GM23338 (cell line): Measurements from ENCODE around the gene C8G. TPM values are rescaled to one million over a fixed set of nuclear protein-coding genes. Genes with fewer than 3 reads are reported as not detected.

Experiments
- ATAC-seq: fragments of 200-7000 bp; cut with Tn5 transposase; 3 replicates; pipeline ENCODE4 v1.9.1; 2020
- DNase-seq: peaks from one replicate; pipeline ENCODE4 v3.0.0-alpha.2; 2015; ENCODE audit warnings: low spot score
- H2AFZ ChIP-seq: fragments of 200-600 bp; sonication (generic); 2 replicates; pipeline ENCODE4 v1.8.0; 2016; ENCODE audit warnings: antibody characterized with exemption, mild to moderate bottlenecking, moderate library complexity
- H3F3A ChIP-seq: fragments of 200-600 bp; sonication (generic); replicated peaks from 2 replicates; pipeline ENCODE4 v1.8.0; 2017; ENCODE audit warnings: antibody characterized with exemption, mixed run types, low read depth
- H3K27ac ChIP-seq: fragments of 200-600 bp; sonication (generic); 2 replicates; pipeline ENCODE4 v1.6.1; 2016; ENCODE audit warnings: low read depth
- H3K27me3 ChIP-seq: fragments of 200-600 bp; sonication (generic); 2 replicates; pipeline ENCODE4 v1.8.0; 2016; ENCODE audit warnings: mild to moderate bottlenecking, mixed run types, moderate library complexity; ENCODE audit not compliant: insufficient read depth
- H3K36me3 ChIP-seq: fragments of 200-600 bp; sonication (generic); 2 replicates; pipeline ENCODE4 v1.8.0; 2016; ENCODE audit warnings: mild to moderate bottlenecking; ENCODE audit not compliant: insufficient read depth
- H3K4me1 ChIP-seq: fragments of 200-600 bp; sonication (generic); 2 replicates; pipeline ENCODE4 v1.8.0; 2016; ENCODE audit warnings: mild to moderate bottlenecking, moderate library complexity; ENCODE audit not compliant: insufficient read depth
- H3K4me2 ChIP-seq: fragments of 200-600 bp; sonication (generic); 2 replicates; pipeline ENCODE4 v1.7.1; 2017; ENCODE audit warnings: mixed run types
- H3K4me3 ChIP-seq: fragments of 200-600 bp; sonication (generic); 2 replicates; pipeline ENCODE4 v1.6.1; 2016; ENCODE audit warnings: mixed run types
- H3K79me2 ChIP-seq: fragments of 200-600 bp; sonication (generic); replicated peaks from 2 replicates; pipeline ENCODE4 v1.8.0; 2017; ENCODE audit warnings: mild to moderate bottlenecking; ENCODE audit not compliant: insufficient read depth
- H3K9me2 ChIP-seq: fragments of 200-600 bp; sonication (generic); 2 replicates; pipeline ENCODE4 v1.8.0; 2017; ENCODE audit not compliant: insufficient read depth
- H4K20me1 ChIP-seq: fragments of 200-600 bp; sonication (generic); replicated peaks from 2 replicates; pipeline ENCODE4 v1.8.0; 2017; ENCODE audit warnings: mild to moderate bottlenecking; ENCODE audit not compliant: insufficient read depth
- H3K27ac Mint-ChIP-seq: 2 replicates; pipeline ENCODE4 v1.8.0; 2020; ENCODE audit warnings: inconsistent platforms, mild to moderate bottlenecking, moderate library complexity, mixed read lengths
- H3K27me3 Mint-ChIP-seq: 3 replicates; pipeline ENCODE4 v1.8.0; 2022; ENCODE audit warnings: low read depth, mild to moderate bottlenecking, moderate library complexity, mixed read lengths, inconsistent platforms; ENCODE audit not compliant: insufficient read depth, poor library complexity
- H3K36me3 Mint-ChIP-seq: 3 replicates; pipeline ENCODE4 v1.8.0; 2021; ENCODE audit warnings: low read depth, mild to moderate bottlenecking, inconsistent platforms, moderate library complexity, mixed read lengths
- H3K4me1 Mint-ChIP-seq: 3 replicates; pipeline ENCODE4 v1.8.0; 2020; ENCODE audit warnings: mild to moderate bottlenecking, inconsistent platforms, mixed read lengths
- H3K4me3 Mint-ChIP-seq: 3 replicates; pipeline ENCODE4 v1.8.0; 2021; ENCODE audit warnings: moderate library complexity, mild to moderate bottlenecking, inconsistent platforms, mixed read lengths
- H3K9me3 Mint-ChIP-seq: 3 replicates; pipeline ENCODE4 v1.8.0; 2020; ENCODE audit warnings: moderate library complexity, mild to moderate bottlenecking, inconsistent platforms, mixed read lengths
- CREB1 ChIP-seq: fragments of 250-450 bp; sonication (Bioruptor Pico); IDR thresholded peaks from 2 replicates; pipeline ENCODE4 v1.5.0; 2020; ENCODE audit warnings: low read depth, mild to moderate bottlenecking, moderate library complexity
- ETS1 ChIP-seq: IDR thresholded peaks from 2 replicates; pipeline ENCODE4 v1.6.1; 2016; ENCODE audit warnings: antibody characterized with exemption
- EZH2 ChIP-seq: fragments of 200-600 bp; sonication (generic); IDR thresholded peaks from one replicate; pipeline ENCODE4 v1.8.0; 2017; ENCODE audit warnings: antibody characterized with exemption, mild to moderate bottlenecking, low read depth; ENCODE audit not compliant: unreplicated experiment
- EZH2phosphoT487 ChIP-seq: fragments of 200-600 bp; sonication (generic); IDR thresholded peaks from one replicate; pipeline ENCODE4 v1.8.1; 2018; ENCODE audit warnings: antibody characterized with exemption; ENCODE audit not compliant: unreplicated experiment
- JUNB ChIP-seq: IDR thresholded peaks from one replicate; pipeline ENCODE4 v1.6.1; 2016; ENCODE audit warnings: antibody characterized with exemption; ENCODE audit not compliant: unreplicated experiment
- NANOG ChIP-seq: IDR thresholded peaks from 2 replicates; pipeline ENCODE4 v1.6.1; 2016; ENCODE audit warnings: antibody characterized with exemption, borderline replicate concordance
- POLR2AphosphoS5 ChIP-seq: IDR thresholded peaks from 2 replicates; pipeline ENCODE4 v1.6.1; 2016; ENCODE audit warnings: antibody characterized with exemption, low read depth
- REST ChIP-seq: IDR thresholded peaks from one replicate; pipeline ENCODE4 v1.6.1; 2018; ENCODE audit warnings: antibody characterized with exemption; ENCODE audit not compliant: unreplicated experiment
- STAT1 ChIP-seq: IDR thresholded peaks from one replicate; pipeline ENCODE4 v1.6.1; 2016; ENCODE audit warnings: antibody characterized with exemption; ENCODE audit not compliant: unreplicated experiment
- ZNF114 ChIP-seq: fragments of 250-450 bp; sonication (Bioruptor Pico); IDR thresholded peaks from 2 replicates; pipeline ENCODE4 v1.5.0; 2020; ENCODE audit warnings: mild to moderate bottlenecking, moderate library complexity
- ZNF331 ChIP-seq: fragments of 250-450 bp; sonication (Bioruptor Pico); IDR thresholded peaks from 2 replicates; pipeline ENCODE4 v1.5.0; 2020; ENCODE audit warnings: low read depth, mild to moderate bottlenecking, moderate library complexity
- ZNF462 ChIP-seq: fragments of 250-450 bp; sonication (Bioruptor Pico); IDR thresholded peaks from 2 replicates; pipeline ENCODE4 v1.5.0; 2020; ENCODE audit warnings: mild to moderate bottlenecking, moderate library complexity
- polyA plus RNA-seq: library from polyadenylated mRNA; unstranded; fragments of >200 nt; fragmentation: Nextera tagmentation; extraction: Ambion mirVana; gene quantifications from 2 replicates; pipeline ENCODE4 v1.2.1, GENCODE V29; 2016
- total RNA-seq: library from RNA; depleted of rRNA; stranded (reverse); fragments of >200 nt; shearing (Covaris generic); gene quantifications from 2 replicates; pipeline ENCODE4 v1.2.3, GENCODE V29; 2014
- TF ChIP-seq, protein P1 (sequence below), 2 experiments: fragments of 200-600 bp in 1 of 2; sonication (generic) in 1 of 2; conservative IDR thresholded peaks; 2 replicates each; pipeline versions ENCODE4 v1.5.1 to v1.6.1; 2016 to 2017; ENCODE audit warnings: antibody characterized with exemption in 2 of 2, low read depth in 2 of 2, mild to moderate bottlenecking in 2 of 2, moderate library complexity in 1 of 2

Gene C8G
- total and polyA plus RNA-seq, 2 experiments from 2014 or later, result not detected

DNA sequence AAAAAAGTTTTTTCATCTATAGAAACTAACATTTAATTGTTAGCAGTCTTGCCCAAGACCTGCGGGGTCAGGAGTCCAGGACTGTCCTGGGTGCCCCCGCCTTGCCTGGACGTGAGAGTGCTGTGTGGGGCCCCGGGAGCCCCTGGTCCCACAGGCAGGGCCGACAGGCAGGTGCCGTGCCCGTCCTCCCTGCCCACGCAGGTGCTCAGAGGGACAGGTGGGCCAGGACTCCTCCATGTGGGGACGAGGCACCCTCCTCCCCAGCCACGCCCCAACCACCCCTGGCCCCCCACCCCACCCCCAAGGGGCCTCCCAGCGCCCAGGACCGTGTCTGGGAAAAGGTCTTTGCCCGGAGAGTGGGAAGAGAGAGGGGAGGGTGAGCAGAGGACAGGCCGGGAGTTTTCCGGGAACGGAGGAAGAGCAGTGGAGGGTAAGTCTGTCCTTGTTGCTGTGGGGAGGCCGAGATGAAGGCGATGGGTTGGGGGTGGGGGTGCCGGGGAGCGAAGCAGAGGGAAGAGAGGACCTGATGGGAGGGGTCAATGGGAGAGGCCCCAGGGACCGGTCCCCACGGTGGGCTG lies 4.3 kb downstream of the C8G start:
- peaks cover 9% of the 10 kb centered on the region for H3K4me1 ChIP-seq
- TF ChIP-seq EZH2, result no peak
- TF ChIP-seq NANOG, result no peak
- no peak for TF ChIP-seq ETS1
- no peak for TF ChIP-seq ZNF462 (CRISPR knock-in tag)
- no peak for TF ChIP-seq ZNF114
- no peak for TF ChIP-seq POLR2AphosphoS5
- TF ChIP-seq, protein P1, sequence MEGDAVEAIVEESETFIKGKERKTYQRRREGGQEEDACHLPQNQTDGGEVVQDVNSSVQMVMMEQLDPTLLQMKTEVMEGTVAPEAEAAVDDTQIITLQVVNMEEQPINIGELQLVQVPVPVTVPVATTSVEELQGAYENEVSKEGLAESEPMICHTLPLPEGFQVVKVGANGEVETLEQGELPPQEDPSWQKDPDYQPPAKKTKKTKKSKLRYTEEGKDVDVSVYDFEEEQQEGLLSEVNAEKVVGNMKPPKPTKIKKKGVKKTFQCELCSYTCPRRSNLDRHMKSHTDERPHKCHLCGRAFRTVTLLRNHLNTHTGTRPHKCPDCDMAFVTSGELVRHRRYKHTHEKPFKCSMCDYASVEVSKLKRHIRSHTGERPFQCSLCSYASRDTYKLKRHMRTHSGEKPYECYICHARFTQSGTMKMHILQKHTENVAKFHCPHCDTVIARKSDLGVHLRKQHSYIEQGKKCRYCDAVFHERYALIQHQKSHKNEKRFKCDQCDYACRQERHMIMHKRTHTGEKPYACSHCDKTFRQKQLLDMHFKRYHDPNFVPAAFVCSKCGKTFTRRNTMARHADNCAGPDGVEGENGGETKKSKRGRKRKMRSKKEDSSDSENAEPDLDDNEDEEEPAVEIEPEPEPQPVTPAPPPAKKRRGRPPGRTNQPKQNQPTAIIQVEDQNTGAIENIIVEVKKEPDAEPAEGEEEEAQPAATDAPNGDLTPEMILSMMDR (conservative IDR thresholded peaks at IDR 0.05; ENCODE audit: low read depth in 2 of 2), result no peak
- no peak for TF ChIP-seq STAT1
- TF ChIP-seq JUNB, result no peak
- no peak for TF ChIP-seq ZNF331
- TF ChIP-seq EZH2phosphoT487, result no peak
- TF ChIP-seq CREB1 (CRISPR knock-in tag), result no peak
- no peak for TF ChIP-seq REST
- no peaks in the 10 kb centered on the region for H3K79me2 ChIP-seq
- H3K27me3 ChIP-seq, result no peaks in the 10 kb centered on the region
- H3K27ac ChIP-seq, result no peak overlapping the region
- ATAC-seq, result peak; percentile 13
- H3K4me2 ChIP-seq, result peak overlapping the region; percentile 89
- H3K36me3 Mint-ChIP-seq, result no peaks in the 10 kb centered on the region
- no peaks in the 10 kb centered on the region; the same call in 1 of the 2 replicates for H3F3A ChIP-seq
- no peaks in the 10 kb centered on the region for H3K9me2 ChIP-seq
- peak overlapping the region; percentile 72 for H3K4me3 ChIP-seq
- no peaks in the 10 kb centered on the region for H3K9me3 Mint-ChIP-seq
- H3K27ac Mint-ChIP-seq, result no peak overlapping the region
- DNase-seq, result peak; percentile 46
- H2AFZ ChIP-seq, result no peak overlapping the region
- peak overlapping the region; percentile 80 for H3K4me3 Mint-ChIP-seq
- H3K4me1 Mint-ChIP-seq, result peaks cover 8% of the 10 kb centered on the region
- no peaks in the 10 kb centered on the region for H3K36me3 ChIP-seq
- H4K20me1 ChIP-seq, result no peaks in the 10 kb centered on the region
- H3K27me3 Mint-ChIP-seq, result peaks cover 9% of the 10 kb centered on the region
